HCT116 (cell line): ENCODE measurements around the gene MFAP2. TPM values are rescaled to one million over a fixed set of nuclear protein-coding genes. Genes with fewer than 3 reads are reported as not detected.

Source experiments
- ATAC-seq: fragments of 200-7000 bp; cut with Tn5 transposase; 2 replicates; pipeline ENCODE4 v1.9.1; 2020; ENCODE audit warnings: mild to moderate bottlenecking, moderate library complexity
- BruUV-seq: library from RNA; stranded (reverse); fragments of 400-500 nt; replicated peaks from 2 replicates; lab custom pipeline; 2021; lab: Mats Ljungman, UMichigan
- CTCF ChIA-PET: fragments of 300-600 bp; sonication (Branson Sonifier 250); formaldehyde crosslinking; loops from one replicate; lab custom pipeline; 2021; ENCODE audit warnings: antibody characterized with exemption; lab: Charles Lee
- POLR2A ChIA-PET: fragments of 300-600, 350-600 bp; sonication (Branson Sonifier 250); formaldehyde crosslinking; loops from one replicate; lab custom pipeline; 2021; ENCODE audit warnings: antibody characterized with exemption; lab: Charles Lee
- RAD21 ChIA-PET, 2 experiments: fragments of 300-600 bp; sonication (Branson Sonifier 250); formaldehyde crosslinking; loops; one replicate each; lab custom pipeline; 2023; ENCODE audit warnings: low total read pairs in 2 of 2; ENCODE audit not compliant: uncharacterized antibody in 2 of 2, unreplicated experiment in 2 of 2, low non-redundant PET in 1 of 2; lab: Charles Lee
- DNase-seq: peaks from one replicate; pipeline ENCODE4 v3.0.0-alpha.2; 2010; ENCODE audit warnings: low read depth, low spot score
- H2AFZ ChIP-seq: fragments of 200-600 bp; shearing (Covaris generic), sonication (generic); 2 replicates; pipeline ENCODE4 v1.6.1; 2017; ENCODE audit warnings: low read depth, mixed run types, mixed read lengths, antibody characterized with exemption, low read length; ENCODE audit not compliant: poor library complexity, severe bottlenecking
- H3K27ac ChIP-seq: 2 replicates; pipeline ENCODE4 v1.5.1; 2012; ENCODE audit warnings: low read depth, low read length
- H3K27me3 ChIP-seq: fragments of 200-600 bp; sonication (generic); 2 replicates; pipeline ENCODE4 v1.6.1; 2016; ENCODE audit warnings: mixed run types, low read length, mixed read lengths; ENCODE audit not compliant: insufficient read depth
- H3K36me3 ChIP-seq, 2 experiments: fragments of 200-500 bp in 1 of 2; fragments of 200-600 bp in 1 of 2; sonication (Bioruptor generic) in 1 of 2; sonication (generic) in 1 of 2; 2 replicates each; pipeline versions ENCODE4 v1.5.1 to v1.6.1; 2014 to 2016; ENCODE audit warnings: low read length in 2 of 2, inconsistent platforms in 1 of 2, mixed read lengths in 1 of 2, mixed run types in 1 of 2; ENCODE audit not compliant: insufficient read depth in 2 of 2, control insufficient read depth in 1 of 2
- H3K4me1 ChIP-seq, 2 experiments: fragments of 200-600 bp in 1 of 2; sonication (generic) in 1 of 2; 2 replicates each; pipeline versions ENCODE4 v1.5.1 to v1.6.1; 2012 to 2017; ENCODE audit warnings: low read length in 2 of 2, inconsistent platforms in 1 of 2, mild to moderate bottlenecking in 1 of 2, mixed read lengths in 1 of 2, mixed run types in 1 of 2, moderate library complexity in 1 of 2; ENCODE audit not compliant: insufficient read depth in 2 of 2, control insufficient read depth in 1 of 2
- H3K4me2 ChIP-seq: fragments of 200-600 bp; sonication (generic); 2 replicates; pipeline ENCODE4 v1.6.1; 2017; ENCODE audit warnings: mixed run types, low read length, mixed read lengths
- H3K4me3 ChIP-seq, 2 experiments: fragments of 200-600 bp in 1 of 2; sonication (generic) in 1 of 2; replicated peaks in 1 of 2; 2 replicates each; pipeline ENCODE4 v1.5.1; 2011 to 2016; ENCODE audit warnings: low read length in 2 of 2, control low read depth in 1 of 2, low read depth in 1 of 2, mild to moderate bottlenecking in 1 of 2, mixed read lengths in 1 of 2, mixed run types in 1 of 2
- H3K79me2 ChIP-seq: fragments of 200-600 bp; sonication (generic); 2 replicates; pipeline ENCODE4 v1.6.1; 2017; ENCODE audit warnings: mild to moderate bottlenecking, mixed run types, low read length, moderate library complexity, mixed read lengths; ENCODE audit not compliant: insufficient read depth
- H3K9ac ChIP-seq: fragments of 200-600 bp; sonication (generic); 2 replicates; pipeline ENCODE4 v1.6.1; 2016; ENCODE audit warnings: low read length, mixed read lengths
- H3K9me2 ChIP-seq: fragments of 200-600 bp; sonication (generic), shearing (Covaris generic); 2 replicates; pipeline ENCODE4 v1.6.1; 2017; ENCODE audit warnings: mixed run types, mild to moderate bottlenecking, moderate library complexity; ENCODE audit not compliant: insufficient read depth
- H3K9me3 ChIP-seq, 2 experiments: fragments of 200-500 bp in 1 of 2; fragments of 200-600 bp in 1 of 2; sonication (Bioruptor generic) in 1 of 2; sonication (generic) in 1 of 2; 2 replicates each; pipeline ENCODE4 v1.6.1; 2014 to 2017; ENCODE audit warnings: low read length in 2 of 2, mixed read lengths in 2 of 2, inconsistent platforms in 1 of 2, low read depth in 1 of 2, mild to moderate bottlenecking in 1 of 2, mixed run types in 1 of 2, moderate library complexity in 1 of 2; ENCODE audit not compliant: control insufficient read depth in 1 of 2, insufficient read depth in 1 of 2
- H4K20me1 ChIP-seq: fragments of 200-600 bp; sonication (generic), shearing (Covaris generic); 2 replicates; pipeline ENCODE4 v1.6.1; 2017; ENCODE audit warnings: mixed run types, mild to moderate bottlenecking, moderate library complexity; ENCODE audit not compliant: insufficient read depth
- CBX3 ChIP-seq: IDR thresholded peaks from 2 replicates; pipeline ENCODE4 v1.6.1; 2012; ENCODE audit warnings: low read depth
- ELF1 ChIP-seq: IDR thresholded peaks from 2 replicates; pipeline ENCODE4 v1.6.1; 2012; ENCODE audit warnings: low read depth, borderline replicate concordance
- EZH2 ChIP-seq: fragments of 200-600 bp; sonication (generic); IDR thresholded peaks from 2 replicates; pipeline ENCODE4 v1.6.1; 2017; ENCODE audit warnings: antibody characterized with exemption, mixed run types
- JUND ChIP-seq: IDR thresholded peaks from 2 replicates; pipeline ENCODE4 v1.6.1; 2012
- POLR2A ChIP-seq: IDR thresholded peaks from 2 replicates; pipeline ENCODE4 v1.7.0; 2011; ENCODE audit warnings: borderline replicate concordance; ENCODE audit not compliant: insufficient read depth, insufficient read length; ENCODE audit errors: extremely low read depth
- RAD21 ChIP-seq: IDR thresholded peaks from 2 replicates; pipeline ENCODE4 v1.6.1; 2012; ENCODE audit warnings: low read depth, mild to moderate bottlenecking
- TCF7L2 ChIP-seq: IDR thresholded peaks from 2 replicates; pipeline ENCODE4 v1.7.0; 2011; ENCODE audit warnings: borderline replicate concordance, inconsistent platforms; ENCODE audit not compliant: insufficient read depth, insufficient read length; ENCODE audit errors: extremely low read depth
- YY1 ChIP-seq: IDR thresholded peaks from 2 replicates; pipeline ENCODE4 v1.6.1; 2011; ENCODE audit warnings: low read length, low read depth, moderate library complexity, mild to moderate bottlenecking; ENCODE audit not compliant: insufficient replicate concordance; ENCODE audit errors: extremely low read depth
- ZFX ChIP-seq: fragments of 450-650 bp; IDR thresholded peaks from 2 replicates; pipeline ENCODE4 v1.6.1; 2017
- ZNF274 ChIP-seq: fragments of 200-500 bp; sonication (Bioruptor generic); IDR thresholded peaks from 2 replicates; pipeline ENCODE4 v1.6.1; 2014; ENCODE audit warnings: mild to moderate bottlenecking, low read depth, low read length, inconsistent platforms
- intact Hi-C: fragments of 100-400 bp; cut with micrococcal nuclease; formaldehyde crosslinking; loops from 2 replicates; pipeline ENCODE4 v1.10.0; 2022
- total RNA-seq: library from RNA; stranded (reverse); gene quantifications from one replicate; pipeline ENCODE4 v1.2.1, GENCODE V29; 2021; ENCODE audit not compliant: unreplicated experiment
- TF ChIP-seq, protein P1 (sequence below): IDR thresholded peaks from 2 replicates; pipeline ENCODE4 v1.6.1; 2012
- TF ChIP-seq, protein P2 (sequence below): IDR thresholded peaks from 2 replicates; pipeline ENCODE4 v1.6.1; 2012; ENCODE audit warnings: low read depth
- TF ChIP-seq, protein P3 (sequence below), 3 experiments: fragments of 200-600 bp in 1 of 3; sonication (generic) in 1 of 3; IDR thresholded peaks in 2 of 3; conservative IDR thresholded peaks in 1 of 3; 2 replicates each; pipeline ENCODE4 v1.5.1; 2012 to 2017; ENCODE audit warnings: low read depth in 2 of 3, low read length in 2 of 3, antibody characterized with exemption in 1 of 3, borderline replicate concordance in 1 of 3, control low read depth in 1 of 3, mild to moderate bottlenecking in 1 of 3, mixed read lengths in 1 of 3, mixed run types in 1 of 3, moderate library complexity in 1 of 3; ENCODE audit not compliant: insufficient read depth in 1 of 3
- TF ChIP-seq, protein P4 (sequence below): IDR thresholded peaks from 2 replicates; pipeline ENCODE4 v1.6.1; 2011; ENCODE audit warnings: mild to moderate bottlenecking, low read length, moderate library complexity; ENCODE audit not compliant: insufficient replicate concordance; ENCODE audit errors: extremely low read depth

MFAP2 gene
- total RNA-seq, 1 experiment from 2014 or later = 63.1 TPM

DNA sequence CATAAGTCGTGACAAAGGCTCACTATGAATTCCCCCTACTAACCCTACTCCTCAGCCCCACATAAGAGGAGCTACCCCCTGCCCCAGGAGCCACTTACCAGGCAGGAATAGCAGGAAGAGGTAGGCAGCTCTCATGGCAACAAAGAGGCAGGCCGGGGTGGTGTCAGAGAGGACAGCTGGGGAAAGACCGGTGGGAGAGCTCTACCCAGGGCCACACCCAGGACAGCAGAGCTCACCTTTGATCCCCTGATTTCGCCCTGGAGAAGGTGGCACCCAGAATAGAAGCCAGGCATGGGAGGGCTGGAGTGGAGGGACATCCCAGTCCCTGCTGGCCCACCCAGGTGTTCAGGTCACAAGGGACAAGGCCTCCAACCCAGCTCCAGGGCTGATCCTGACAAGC is 2.3 kb downstream of the MFAP2 start:
- no peak overlapping the region for H2AFZ ChIP-seq
- no TSS peak for BruUV-seq
- no peaks in the 10 kb centered on the region for H4K20me1 ChIP-seq
- intact Hi-C loops = no loop called here
- H3K9me3 ChIP-seq = no peaks in the 10 kb centered on the region
- ChIA-PET CTCF (no interaction called here), POLR2A (no interaction called here), RAD21 (no interaction called here)
- TF ChIP-seq RAD21 (no peak), YY1 (no peak), POLR2A (no peak), ELF1 (no peak), JUND (no peak), TCF7L2 (no peak), ZFX (no peak), CBX3 (no peak), EZH2 (no peak), ZNF274 (no peak)
- TF ChIP-seq, protein P1, sequence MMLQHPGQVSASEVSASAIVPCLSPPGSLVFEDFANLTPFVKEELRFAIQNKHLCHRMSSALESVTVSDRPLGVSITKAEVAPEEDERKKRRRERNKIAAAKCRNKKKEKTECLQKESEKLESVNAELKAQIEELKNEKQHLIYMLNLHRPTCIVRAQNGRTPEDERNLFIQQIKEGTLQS = no peak
- TF ChIP-seq, protein P2, sequence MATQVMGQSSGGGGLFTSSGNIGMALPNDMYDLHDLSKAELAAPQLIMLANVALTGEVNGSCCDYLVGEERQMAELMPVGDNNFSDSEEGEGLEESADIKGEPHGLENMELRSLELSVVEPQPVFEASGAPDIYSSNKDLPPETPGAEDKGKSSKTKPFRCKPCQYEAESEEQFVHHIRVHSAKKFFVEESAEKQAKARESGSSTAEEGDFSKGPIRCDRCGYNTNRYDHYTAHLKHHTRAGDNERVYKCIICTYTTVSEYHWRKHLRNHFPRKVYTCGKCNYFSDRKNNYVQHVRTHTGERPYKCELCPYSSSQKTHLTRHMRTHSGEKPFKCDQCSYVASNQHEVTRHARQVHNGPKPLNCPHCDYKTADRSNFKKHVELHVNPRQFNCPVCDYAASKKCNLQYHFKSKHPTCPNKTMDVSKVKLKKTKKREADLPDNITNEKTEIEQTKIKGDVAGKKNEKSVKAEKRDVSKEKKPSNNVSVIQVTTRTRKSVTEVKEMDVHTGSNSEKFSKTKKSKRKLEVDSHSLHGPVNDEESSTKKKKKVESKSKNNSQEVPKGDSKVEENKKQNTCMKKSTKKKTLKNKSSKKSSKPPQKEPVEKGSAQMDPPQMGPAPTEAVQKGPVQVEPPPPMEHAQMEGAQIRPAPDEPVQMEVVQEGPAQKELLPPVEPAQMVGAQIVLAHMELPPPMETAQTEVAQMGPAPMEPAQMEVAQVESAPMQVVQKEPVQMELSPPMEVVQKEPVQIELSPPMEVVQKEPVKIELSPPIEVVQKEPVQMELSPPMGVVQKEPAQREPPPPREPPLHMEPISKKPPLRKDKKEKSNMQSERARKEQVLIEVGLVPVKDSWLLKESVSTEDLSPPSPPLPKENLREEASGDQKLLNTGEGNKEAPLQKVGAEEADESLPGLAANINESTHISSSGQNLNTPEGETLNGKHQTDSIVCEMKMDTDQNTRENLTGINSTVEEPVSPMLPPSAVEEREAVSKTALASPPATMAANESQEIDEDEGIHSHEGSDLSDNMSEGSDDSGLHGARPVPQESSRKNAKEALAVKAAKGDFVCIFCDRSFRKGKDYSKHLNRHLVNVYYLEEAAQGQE = no peak
- TF ChIP-seq, protein P3, sequence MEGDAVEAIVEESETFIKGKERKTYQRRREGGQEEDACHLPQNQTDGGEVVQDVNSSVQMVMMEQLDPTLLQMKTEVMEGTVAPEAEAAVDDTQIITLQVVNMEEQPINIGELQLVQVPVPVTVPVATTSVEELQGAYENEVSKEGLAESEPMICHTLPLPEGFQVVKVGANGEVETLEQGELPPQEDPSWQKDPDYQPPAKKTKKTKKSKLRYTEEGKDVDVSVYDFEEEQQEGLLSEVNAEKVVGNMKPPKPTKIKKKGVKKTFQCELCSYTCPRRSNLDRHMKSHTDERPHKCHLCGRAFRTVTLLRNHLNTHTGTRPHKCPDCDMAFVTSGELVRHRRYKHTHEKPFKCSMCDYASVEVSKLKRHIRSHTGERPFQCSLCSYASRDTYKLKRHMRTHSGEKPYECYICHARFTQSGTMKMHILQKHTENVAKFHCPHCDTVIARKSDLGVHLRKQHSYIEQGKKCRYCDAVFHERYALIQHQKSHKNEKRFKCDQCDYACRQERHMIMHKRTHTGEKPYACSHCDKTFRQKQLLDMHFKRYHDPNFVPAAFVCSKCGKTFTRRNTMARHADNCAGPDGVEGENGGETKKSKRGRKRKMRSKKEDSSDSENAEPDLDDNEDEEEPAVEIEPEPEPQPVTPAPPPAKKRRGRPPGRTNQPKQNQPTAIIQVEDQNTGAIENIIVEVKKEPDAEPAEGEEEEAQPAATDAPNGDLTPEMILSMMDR (IDR thresholded peaks at IDR 0.05 in 2 of 3, conservative IDR thresholded peaks at IDR 0.05 in 1 of 3; ENCODE audit: borderline replicate concordance in 1 of 3, insufficient read depth in 1 of 3, low read depth in 2 of 3, low read length in 2 of 3) = no peak
- TF ChIP-seq, protein P4, sequence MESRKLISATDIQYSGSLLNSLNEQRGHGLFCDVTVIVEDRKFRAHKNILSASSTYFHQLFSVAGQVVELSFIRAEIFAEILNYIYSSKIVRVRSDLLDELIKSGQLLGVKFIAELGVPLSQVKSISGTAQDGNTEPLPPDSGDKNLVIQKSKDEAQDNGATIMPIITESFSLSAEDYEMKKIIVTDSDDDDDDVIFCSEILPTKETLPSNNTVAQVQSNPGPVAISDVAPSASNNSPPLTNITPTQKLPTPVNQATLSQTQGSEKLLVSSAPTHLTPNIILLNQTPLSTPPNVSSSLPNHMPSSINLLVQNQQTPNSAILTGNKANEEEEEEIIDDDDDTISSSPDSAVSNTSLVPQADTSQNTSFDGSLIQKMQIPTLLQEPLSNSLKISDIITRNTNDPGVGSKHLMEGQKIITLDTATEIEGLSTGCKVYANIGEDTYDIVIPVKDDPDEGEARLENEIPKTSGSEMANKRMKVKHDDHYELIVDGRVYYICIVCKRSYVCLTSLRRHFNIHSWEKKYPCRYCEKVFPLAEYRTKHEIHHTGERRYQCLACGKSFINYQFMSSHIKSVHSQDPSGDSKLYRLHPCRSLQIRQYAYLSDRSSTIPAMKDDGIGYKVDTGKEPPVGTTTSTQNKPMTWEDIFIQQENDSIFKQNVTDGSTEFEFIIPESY = no peak
- peak overlapping the region; percentile 79; the same call in 1 of the 2 replicates for H3K4me2 ChIP-seq
- ATAC-seq = no peak
- H3K79me2 ChIP-seq = peaks cover 30% of the 10 kb centered on the region; the same call in 1 of the 2 replicates
- no peak overlapping the region for H3K4me3 ChIP-seq
- H3K27ac ChIP-seq = peak overlapping the region; percentile 73; the same call in 1 of the 2 replicates
- peaks cover 0 to 8% of the 10 kb centered on the region in 2 experiments; a peak in 2 of 4 replicates for H3K36me3 ChIP-seq
- no peak for DNase-seq
- H3K9ac ChIP-seq = no peak overlapping the region
- H3K9me2 ChIP-seq = no peaks in the 10 kb centered on the region
- H3K4me1 ChIP-seq = peaks cover 17 to 32% of the 10 kb centered on the region in 2 experiments
- H3K27me3 ChIP-seq = no peaks in the 10 kb centered on the region
